ENCODE results near the gene FNDC7.
"Not testable (repeated sequence)": the region's sequence is repeated elsewhere in the genome, so short reads cannot be mapped to it uniquely, and the experiment has no call there.

FNDC7 gene

GRCh38 chr1:108712606-108713150, at the start of gene FNDC7:
Gene FNDC7 (plus strand): TSS chr1:108712908. CDS start chr1:108712934, 26 bp downstream.
- DNase-seq (ENCODE audit: low spot score in 2 of 2) (no peak), ATAC-seq (ENCODE audit: low read depth) (no peak)
- Mint-ChIP-seq H3K36me3 (peaks cover 1% of the 10 kb centered on the region), H3K4me1 (no peaks in the 10 kb centered on the region), H3K27ac (no peak within 1 kb of the TSS), H3K4me3 (no peak within 1 kb of the TSS), H3K27me3 (peaks cover 26% of the 10 kb centered on the region), H3K9me3 (no peaks in the 10 kb centered on the region)

DNA sequence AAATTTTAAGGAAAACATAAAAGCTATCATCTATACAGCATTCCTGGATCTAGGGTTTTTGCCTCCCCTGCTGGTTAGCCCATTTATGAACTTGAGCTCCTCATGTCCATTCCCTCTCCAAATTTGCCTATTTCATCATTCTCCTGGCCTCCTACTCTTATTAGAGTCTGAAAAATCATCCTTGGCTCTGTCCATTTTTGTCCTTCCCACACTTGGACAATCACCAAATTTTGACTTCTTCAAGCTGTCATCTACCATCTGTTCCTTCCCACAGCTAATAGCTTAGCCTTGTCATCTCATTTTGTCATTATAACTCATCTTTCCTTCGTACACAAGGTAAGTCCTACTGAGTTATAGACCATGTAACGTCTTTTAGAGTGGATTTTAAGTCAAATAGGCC, 49.6 kb upstream of the FNDC7 start:
- DNase-seq (ENCODE audit: low spot score in 2 of 2): no peak

GRCh38 chr1:108664481-108664880, 48.2 kb upstream of the FNDC7 start:
- ATAC-seq (ENCODE audit: low read depth) (no peak), DNase-seq (ENCODE audit: low spot score in 2 of 2) (no peak)
- Mint-ChIP-seq H3K27ac (no peak overlapping the region), H3K4me1 (no peaks in the 10 kb centered on the region), H3K27me3 (no peaks in the 10 kb centered on the region), H3K36me3 (no peaks in the 10 kb centered on the region), H3K9me3 (no peaks in the 10 kb centered on the region), H3K4me3 (no peak overlapping the region)

More for the DNA sequence above, 49.6 kb upstream of the FNDC7 start:
- no peaks in the 10 kb centered on the region for H3K27me3 Mint-ChIP-seq
- no peaks in the 10 kb centered on the region for H3K36me3 Mint-ChIP-seq
- no peak for ATAC-seq (ENCODE audit: low read depth)
- no peaks in the 10 kb centered on the region for H3K9me3 Mint-ChIP-seq
- H3K4me3 Mint-ChIP-seq: no peak overlapping the region
- H3K27ac Mint-ChIP-seq: no peak overlapping the region
- no peaks in the 10 kb centered on the region for H3K4me1 Mint-ChIP-seq

GRCh38 chr1:108665067-108665466, 47.6 kb upstream of the FNDC7 start:
- ATAC-seq (ENCODE audit: low read depth) (no peak), DNase-seq (ENCODE audit: low spot score in 2 of 2) (no peak)
- Mint-ChIP-seq H3K4me3 (no peak overlapping the region), H3K36me3 (no peaks in the 10 kb centered on the region), H3K9me3 (no peaks in the 10 kb centered on the region), H3K27me3 (peaks cover 2% of the 10 kb centered on the region), H3K27ac (no peak overlapping the region), H3K4me1 (no peaks in the 10 kb centered on the region)

- Mint-ChIP-seq H3K27me3 (peaks cover 3% of the 10 kb centered on the region), H3K4me1 (no peaks in the 10 kb centered on the region), H3K4me3 (no peak overlapping the region), H3K9me3 (no peaks in the 10 kb centered on the region), H3K36me3 (no peaks in the 10 kb centered on the region), H3K27ac (no peak overlapping the region)
- no peak for ATAC-seq (ENCODE audit: low read depth)
- no peak for DNase-seq (ENCODE audit: low spot score in 2 of 2)
Observed at GRCh38 chr1:108665771-108666170, 46.9 kb upstream of the FNDC7 start.

- not testable (repeated sequence) for H3K4me3 Mint-ChIP-seq; H3K27me3 Mint-ChIP-seq; H3K36me3 Mint-ChIP-seq; ATAC-seq (ENCODE audit: low read depth); H3K27ac Mint-ChIP-seq; H3K9me3 Mint-ChIP-seq; H3K4me1 Mint-ChIP-seq; DNase-seq (ENCODE audit: low spot score in 2 of 2)
Observed at GRCh38 chr1:108667422-108667821, 45.3 kb upstream of the FNDC7 start.

GRCh38 chr1:108668777-108669176, 43.9 kb upstream of the FNDC7 start:
- no peak for DNase-seq (ENCODE audit: low spot score in 2 of 2)
- H3K27me3 Mint-ChIP-seq: peaks cover 4% of the 10 kb centered on the region
- no peak for ATAC-seq (ENCODE audit: low read depth)
- no peaks in the 10 kb centered on the region for H3K9me3 Mint-ChIP-seq
- no peak overlapping the region for H3K4me3 Mint-ChIP-seq
- H3K4me1 Mint-ChIP-seq: no peaks in the 10 kb centered on the region
- no peak overlapping the region for H3K27ac Mint-ChIP-seq
- no peaks in the 10 kb centered on the region for H3K36me3 Mint-ChIP-seq

DNA sequence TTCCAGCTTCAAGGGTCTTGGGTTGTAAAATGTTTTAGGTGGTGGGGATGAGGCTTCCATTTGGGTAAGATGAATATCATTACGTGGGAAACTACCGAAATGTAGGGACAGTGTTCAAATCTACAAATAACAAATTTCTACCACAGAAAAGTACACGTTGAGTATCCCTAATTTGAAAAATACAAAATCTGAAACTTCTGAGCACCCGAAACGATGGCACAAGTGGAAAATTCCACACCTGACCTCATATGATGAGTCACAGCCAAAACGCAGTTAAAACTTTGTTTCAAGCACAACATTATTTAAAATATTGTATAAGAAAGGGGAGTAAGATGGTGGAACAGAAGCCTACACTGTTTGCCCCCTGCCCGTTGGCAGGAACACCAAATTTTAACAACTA, 43.0 kb upstream of the FNDC7 start:
- H3K36me3 Mint-ChIP-seq: no peaks in the 10 kb centered on the region
- no peaks in the 10 kb centered on the region for H3K4me1 Mint-ChIP-seq
- no peak for ATAC-seq (ENCODE audit: low read depth)
- no peaks in the 10 kb centered on the region for H3K9me3 Mint-ChIP-seq
- no peak overlapping the region for H3K27ac Mint-ChIP-seq
- peaks cover 4% of the 10 kb centered on the region for H3K27me3 Mint-ChIP-seq
- DNase-seq (ENCODE audit: low spot score in 2 of 2): no peak
- H3K4me3 Mint-ChIP-seq: no peak overlapping the region

DNA sequence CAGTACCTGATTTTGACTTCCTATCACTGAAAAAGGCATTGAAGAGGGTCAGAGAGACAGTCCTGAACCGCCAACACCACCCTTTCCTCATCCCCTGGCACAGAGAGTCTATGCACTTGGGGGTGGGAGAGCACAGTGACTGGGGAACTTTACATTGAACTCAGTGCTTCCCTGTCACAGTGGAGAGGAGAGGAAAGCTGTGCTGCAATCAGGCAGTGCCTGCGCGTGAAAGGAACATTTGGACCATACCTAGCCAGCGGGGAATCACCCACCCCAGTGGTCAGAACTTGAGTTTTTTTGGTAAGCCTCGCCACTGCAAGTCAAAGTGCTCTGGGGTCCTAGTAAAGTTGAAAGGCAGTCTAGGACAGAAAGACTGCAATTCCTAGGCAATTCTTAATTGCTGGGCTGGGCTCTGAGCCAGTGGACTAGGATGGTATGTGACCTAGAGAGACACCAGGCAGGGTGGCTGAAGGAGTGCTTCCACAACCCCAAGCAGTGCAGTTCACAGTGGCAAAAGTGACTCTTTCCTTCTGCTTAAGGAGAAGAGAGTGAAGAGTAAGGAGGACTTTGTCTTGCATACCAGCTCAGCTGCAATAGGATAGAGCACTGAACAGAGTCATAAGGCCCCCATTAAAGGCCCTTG, 42.5 kb upstream of the FNDC7 start:
- Mint-ChIP-seq H3K27me3 (peaks cover 4% of the 10 kb centered on the region), H3K4me3 (no peak overlapping the region), H3K27ac (no peak overlapping the region), H3K9me3 (no peaks in the 10 kb centered on the region), H3K36me3 (no peaks in the 10 kb centered on the region), H3K4me1 (no peaks in the 10 kb centered on the region)
- no peak for DNase-seq (ENCODE audit: low spot score in 2 of 2)
- no peak for ATAC-seq (ENCODE audit: low read depth)

- H3K27ac Mint-ChIP-seq: no peak overlapping the region
- no peaks in the 10 kb centered on the region for H3K9me3 Mint-ChIP-seq
- peaks cover 4% of the 10 kb centered on the region for H3K27me3 Mint-ChIP-seq
- no peaks in the 10 kb centered on the region for H3K4me1 Mint-ChIP-seq
- no peak for ATAC-seq (ENCODE audit: low read depth)
- DNase-seq (ENCODE audit: low spot score in 2 of 2): no peak
- no peaks in the 10 kb centered on the region for H3K36me3 Mint-ChIP-seq
- no peak overlapping the region for H3K4me3 Mint-ChIP-seq
Observed at GRCh38 chr1:108671143-108671542, 41.6 kb upstream of the FNDC7 start.

GRCh38 chr1:108678706-108679105, 34.0 kb upstream of the FNDC7 start:
- Mint-ChIP-seq H3K36me3 (no peaks in the 10 kb centered on the region), H3K27ac (no peak overlapping the region), H3K27me3 (peaks cover 15% of the 10 kb centered on the region), H3K9me3 (no peaks in the 10 kb centered on the region), H3K4me1 (no peaks in the 10 kb centered on the region), H3K4me3 (no peak overlapping the region)
- no peak for DNase-seq (ENCODE audit: low spot score in 2 of 2)
- ATAC-seq (ENCODE audit: low read depth): peak; percentile 60

GRCh38 chr1:108679586-108680213, 33.0 kb upstream of the FNDC7 start:
- Mint-ChIP-seq H3K4me1 (no peaks in the 10 kb centered on the region), H3K36me3 (no peaks in the 10 kb centered on the region), H3K27me3 (peaks cover 16% of the 10 kb centered on the region), H3K9me3 (no peaks in the 10 kb centered on the region), H3K4me3 (no peak overlapping the region), H3K27ac (no peak overlapping the region)
- DNase-seq (ENCODE audit: low spot score in 2 of 2) (no peak), ATAC-seq (ENCODE audit: low read depth) (no peak)

DNA sequence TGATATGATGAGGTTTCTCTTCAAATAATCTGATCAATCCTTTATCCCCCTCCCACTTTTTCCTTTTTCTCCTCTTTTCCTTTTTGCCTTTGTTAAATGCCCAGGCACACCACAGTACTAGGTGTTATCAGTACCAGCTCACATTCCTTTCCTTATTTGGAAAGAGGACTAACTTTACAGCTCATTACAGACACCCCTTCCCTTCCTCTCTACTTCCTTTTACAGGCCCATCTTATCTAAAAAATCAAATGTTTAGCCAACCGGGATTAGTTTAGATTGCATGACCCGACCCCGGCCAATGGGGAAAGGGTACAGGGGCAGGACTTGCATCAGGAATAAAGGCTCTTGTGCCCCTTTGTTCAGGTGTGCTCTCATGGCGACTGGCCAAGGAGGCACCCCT, 31.0 kb upstream of the FNDC7 start:
- H3K4me1 Mint-ChIP-seq; H3K36me3 Mint-ChIP-seq; H3K27ac Mint-ChIP-seq; DNase-seq (ENCODE audit: low spot score in 2 of 2); H3K4me3 Mint-ChIP-seq; ATAC-seq (ENCODE audit: low read depth); H3K9me3 Mint-ChIP-seq: not testable (repeated sequence)
- peaks cover 16% of the 10 kb centered on the region for H3K27me3 Mint-ChIP-seq

DNA sequence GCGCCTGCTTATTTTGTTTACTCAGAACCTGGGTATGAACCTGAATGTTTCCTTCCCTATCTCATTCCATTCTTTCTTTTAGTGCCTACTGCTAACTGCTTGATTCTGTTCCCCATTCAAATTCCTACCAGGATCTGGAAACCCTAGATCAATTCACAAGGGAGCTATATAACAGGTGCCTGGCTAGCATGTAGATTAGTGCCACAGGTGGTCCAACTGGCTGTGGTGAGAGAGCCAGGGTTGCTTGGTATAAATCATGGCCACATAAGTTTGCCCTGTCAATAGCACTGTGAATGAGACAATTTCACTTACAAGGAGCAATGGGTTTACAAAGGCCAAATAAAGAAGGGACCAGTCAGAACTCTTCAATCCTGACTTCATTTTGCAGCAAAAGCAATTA, 27.2 kb upstream of the FNDC7 start:
- H3K9me3 Mint-ChIP-seq: no peaks in the 10 kb centered on the region
- no peak overlapping the region for H3K4me3 Mint-ChIP-seq
- ATAC-seq (ENCODE audit: low read depth) (no peak), DNase-seq (ENCODE audit: low spot score in 2 of 2) (no peak)
- H3K27me3 Mint-ChIP-seq: peaks cover 16% of the 10 kb centered on the region
- peaks cover 2% of the 10 kb centered on the region for H3K4me1 Mint-ChIP-seq
- no peak overlapping the region for H3K27ac Mint-ChIP-seq
- no peaks in the 10 kb centered on the region for H3K36me3 Mint-ChIP-seq

Data from memory B cell (primary cell).